ENCODE results near the gene TRIO.

- TF ChIP-seq CTCF (conservative IDR thresholded peaks at IDR 0.05 in 1 of 2, IDR thresholded peaks at IDR 0.05 in 1 of 2; ENCODE audit: low read depth in 1 of 2, low read length in 2 of 2) (no peak), EZH2 (IDR thresholded peaks at IDR 0.05; ENCODE audit: low read length, missing control alignments) (no peak)
These were observed 360.0 kb downstream of the TRIO start for GRCh38 chr5:14503017-14503680.
